GM12878 (cell line): ENCODE measurements around the gene ANKDD1A. TPM values are rescaled to one million over a fixed set of nuclear protein-coding genes. Genes with fewer than 3 reads are reported as not detected.
A peak's percentile ranks its signal among the peaks of the same experiment; 100 is the strongest.

Source experiments
- ATF7 ChIP-seq: fragments of 450-650 bp; IDR thresholded peaks from 2 replicates; pipeline ENCODE4 v1.6.1; 2016; ENCODE audit warnings: low read depth, mild to moderate bottlenecking
- CBX5 ChIP-seq: sonication (generic); IDR thresholded peaks from 2 replicates; pipeline ENCODE4 v1.6.1; 2016; ENCODE audit warnings: low read depth, moderate library complexity, mild to moderate bottlenecking, inconsistent platforms
- CHD1 ChIP-seq: IDR thresholded peaks from 2 replicates; pipeline ENCODE4 v1.6.1; 2012; ENCODE audit warnings: low read depth, low read length, improper control_type of control experiment
- CREM ChIP-seq: IDR thresholded peaks from 2 replicates; pipeline ENCODE4 v1.6.1; 2014; ENCODE audit warnings: antibody characterized with exemption, low read depth
- FOS ChIP-seq: IDR thresholded peaks from 3 replicates; pipeline ENCODE4 v1.6.1; 2011; ENCODE audit warnings: borderline replicate concordance; ENCODE audit not compliant: insufficient read length; ENCODE audit errors: extremely low read depth
- HDGF ChIP-seq: fragments of 450-650 bp; IDR thresholded peaks from 2 replicates; pipeline ENCODE4 v1.6.1; 2016; ENCODE audit warnings: antibody characterized with exemption
- IKZF2 ChIP-seq, 2 experiments: fragments of 450-650 bp; IDR thresholded peaks; 2 replicates each; pipeline ENCODE4 v1.6.1; 2017; ENCODE audit warnings: mild to moderate bottlenecking in 2 of 2, moderate library complexity in 2 of 2
- IRF5 ChIP-seq: fragments of 450-650 bp; IDR thresholded peaks from 2 replicates; pipeline ENCODE4 v1.6.1; 2017; ENCODE audit warnings: borderline replicate concordance
- MLLT1 ChIP-seq: fragments of 450-650 bp; IDR thresholded peaks from 2 replicates; pipeline ENCODE4 v1.6.1; 2016; ENCODE audit warnings: mild to moderate bottlenecking
- MXI1 ChIP-seq: fragments of 150-350 bp; IDR thresholded peaks from 2 replicates; pipeline ENCODE4 v1.6.1; 2011; ENCODE audit warnings: low read depth, mild to moderate bottlenecking, inconsistent platforms, low read length, improper control_type of control experiment
- MYC ChIP-seq: IDR thresholded peaks from 2 replicates; pipeline ENCODE4 v1.6.1; 2011; ENCODE audit warnings: mild to moderate bottlenecking, low read length, moderate library complexity, inconsistent platforms; ENCODE audit not compliant: insufficient read depth, insufficient replicate concordance, insufficient read length, severe bottlenecking
- NFXL1 ChIP-seq: fragments of 450-650 bp; IDR thresholded peaks from 2 replicates; pipeline ENCODE4 v1.6.1; 2017; ENCODE audit warnings: antibody characterized with exemption, mild to moderate bottlenecking, borderline replicate concordance
- NRF1 ChIP-seq: conservative IDR thresholded peaks from 2 replicates; pipeline ENCODE4 v1.6.1; 2011; ENCODE audit warnings: mild to moderate bottlenecking, low read depth, low read length, improper control_type of control experiment
- REST ChIP-seq: IDR thresholded peaks from 2 replicates; pipeline ENCODE4 v1.6.1; 2012; ENCODE audit warnings: mild to moderate bottlenecking, low read depth, low read length
- RUNX3 ChIP-seq: IDR thresholded peaks from 2 replicates; pipeline ENCODE4 v1.6.1; 2012; ENCODE audit warnings: low read length, inconsistent platforms
- SREBF2 ChIP-seq: IDR thresholded peaks from 2 replicates; pipeline ENCODE4 v1.6.1; 2012; ENCODE audit warnings: mild to moderate bottlenecking, low read length
- SUZ12 ChIP-seq: fragments of 200-600 bp; sonication (generic); IDR thresholded peaks from one replicate; pipeline ENCODE4 v1.6.1; 2018; ENCODE audit warnings: antibody characterized with exemption, mild to moderate bottlenecking; ENCODE audit not compliant: unreplicated experiment
- YBX1 ChIP-seq: fragments of 450-650 bp; IDR thresholded peaks from 2 replicates; pipeline ENCODE4 v1.6.1; 2016; ENCODE audit warnings: antibody characterized with exemption
- YY1 ChIP-seq: IDR thresholded peaks from 2 replicates; pipeline ENCODE4 v1.6.1; 2011; ENCODE audit warnings: low read depth, mild to moderate bottlenecking, low read length
- ZBTB11 ChIP-seq: fragments of 450-650 bp; formaldehyde crosslinking; IDR thresholded peaks from 2 replicates; pipeline ENCODE4 v1.5.0; 2022; ENCODE audit warnings: mild to moderate bottlenecking, missing genetic modification characterization
- ZNF217 ChIP-seq: fragments of 450-650 bp; IDR thresholded peaks from 2 replicates; pipeline ENCODE4 v1.6.1; 2017; ENCODE audit warnings: antibody characterized with exemption, mild to moderate bottlenecking
- polyA plus RNA-seq, 11 experiments: library from polyadenylated mRNA; depleted of rRNA in 4 of 11; unstranded in 6 of 11; stranded (reverse) in 5 of 11; fragments of >200 nt; fragmentation: Nextera tagmentation in 4 of 11; fragmentation: Illumina TruSeq in 1 of 11; extraction: Ambion mirVana in 4 of 11; extraction: Trizol in 1 of 11; gene quantifications; 1 replicate in 1 of 11; 2 replicates in 10 of 11; pipeline versions ENCODE4 v1.2.1 to v1.2.3, GENCODE V29; 2011 to 2016; ENCODE audit warnings: inconsistent platforms in 2 of 11, missing spikeins in 2 of 11, low read depth in 1 of 11
- total RNA-seq, 4 experiments: library from RNA; depleted of rRNA in 3 of 4; stranded (reverse); fragments of >200 nt in 3 of 4; fragmentation: Illumina TruSeq in 1 of 4; extraction: Trizol in 1 of 4; gene quantifications; 2 replicates each; pipeline versions ENCODE4 v1.2.1 to v1.2.3, GENCODE V29; 2013 to 2021

ANKDD1A gene
- total and polyA plus RNA-seq, 10 of the 15 experiments (the other 5 are each of a cell fraction or from before 2014, with no cell fraction given), result 1.5 to 6.6 (median 4.1) TPM

GRCh38 chr15:64895285-64896065 lies 16.2 kb upstream of the ANKDD1A start (continued):
- TF ChIP-seq SUZ12, result no peak
- TF ChIP-seq FOS, result no peak
- no peak for TF ChIP-seq NRF1
- no peak for TF ChIP-seq IRF5
- no peak; the same call in 1 of the 2 replicates for TF ChIP-seq CHD1
- TF ChIP-seq CREM, result no peak; the same call in 1 of the 2 replicates
- peak; percentile 43; the same call in 1 of the 2 replicates for TF ChIP-seq MXI1
- TF ChIP-seq HDGF, result peak; percentile 81; the same call in 1 of the 2 replicates
- no peak for TF ChIP-seq ZBTB11 (CRISPR knock-in tag)
- TF ChIP-seq IKZF2 (IDR thresholded peaks at IDR 0.05), result peak; percentile 55; a peak in 3 of 4 replicates
- no peak for TF ChIP-seq YBX1
- no peak for TF ChIP-seq CBX5
- TF ChIP-seq ZNF217, result no peak
- TF ChIP-seq MLLT1, result no peak
- no peak for TF ChIP-seq SREBF2
- TF ChIP-seq ATF7, result no peak
- TF ChIP-seq RUNX3, result no peak
- no peak for TF ChIP-seq NFXL1
- no peak; the same call in 1 of the 2 replicates for TF ChIP-seq YY1
- no peak for TF ChIP-seq MYC
- no peak for TF ChIP-seq REST
